HepG2 (cell line): ENCODE measurements around the gene SDC1. TPM values are rescaled to one million over a fixed set of nuclear protein-coding genes. Genes with fewer than 3 reads are reported as not detected.

Source experiments
- GRHL1 ChIP-seq: sonication (generic); formaldehyde crosslinking; conservative IDR thresholded peaks from 2 replicates; pipeline ENCODE4 v1.8.0; 2022; ENCODE audit warnings: missing genetic modification reagents
- HDAC2 ChIP-seq: sonication (generic); formaldehyde crosslinking; IDR thresholded peaks from 2 replicates; pipeline ENCODE4 v1.4.0; 2020; ENCODE audit warnings: missing genetic modification reagents
- HNRNPL ChIP-seq: fragments of 200-400 bp; formaldehyde crosslinking; IDR thresholded peaks from 2 replicates; pipeline ENCODE4 v1.6.1; 2017; ENCODE audit warnings: mild to moderate bottlenecking, low read depth, low read length
- KDM2A ChIP-seq: sonication (generic); formaldehyde crosslinking; IDR thresholded peaks from 2 replicates; pipeline ENCODE4 v1.4.0; 2020; ENCODE audit warnings: low read depth, missing genetic modification reagents, borderline replicate concordance
- KLF13 ChIP-seq: sonication (generic); formaldehyde crosslinking; IDR thresholded peaks from 2 replicates; pipeline ENCODE4 v1.4.0; 2020; ENCODE audit warnings: mild to moderate bottlenecking, missing genetic modification reagents
- MYC ChIP-seq: sonication (generic); formaldehyde crosslinking; IDR thresholded peaks from 2 replicates; pipeline ENCODE4 v1.9.0; 2021; ENCODE audit warnings: missing genetic modification reagents, borderline replicate concordance
- NRL ChIP-seq: sonication (generic); formaldehyde crosslinking; IDR thresholded peaks from 2 replicates; pipeline ENCODE4 v1.5.0; 2020; ENCODE audit warnings: missing genetic modification reagents, mild to moderate bottlenecking, moderate library complexity, borderline replicate concordance
- RARG ChIP-seq: sonication (generic); formaldehyde crosslinking; IDR thresholded peaks from 2 replicates; pipeline ENCODE4 v1.4.0; 2020; ENCODE audit warnings: low read depth, mild to moderate bottlenecking, missing genetic modification reagents
- SNAPC5 ChIP-seq: sonication (generic); formaldehyde crosslinking; IDR thresholded peaks from 2 replicates; pipeline ENCODE4 v1.8.1; 2023; ENCODE audit warnings: mild to moderate bottlenecking, missing genetic modification reagents, borderline replicate concordance
- SRSF1 ChIP-seq: fragments of 200-400 bp; formaldehyde crosslinking; optimal IDR thresholded peaks from 2 replicates; pipeline ENCODE3; 2017; ENCODE audit warnings: mild to moderate bottlenecking, low read depth, low read length, moderate library complexity
- TEF ChIP-seq: sonication (generic); formaldehyde crosslinking; IDR thresholded peaks from 2 replicates; pipeline ENCODE4 v1.5.0; 2020; ENCODE audit warnings: missing genetic modification reagents
- YEATS4 ChIP-seq: sonication (generic); formaldehyde crosslinking; IDR thresholded peaks from 2 replicates; pipeline ENCODE4 v1.4.0; 2020; ENCODE audit warnings: missing genetic modification reagents, borderline replicate concordance
- ZBTB10 ChIP-seq: sonication (generic); formaldehyde crosslinking; IDR thresholded peaks from 2 replicates; pipeline ENCODE4 v1.4.0; 2020; ENCODE audit warnings: missing genetic modification reagents, borderline replicate concordance
- ZBTB2 ChIP-seq: sonication (generic); formaldehyde crosslinking; IDR thresholded peaks from 2 replicates; pipeline ENCODE4 v1.8.0; 2022; ENCODE audit warnings: low read depth, missing genetic modification reagents
- ZNF180 ChIP-seq: sonication (generic); formaldehyde crosslinking; IDR thresholded peaks from 2 replicates; pipeline ENCODE4 v1.4.0; 2020; ENCODE audit warnings: low read depth, missing genetic modification reagents, borderline replicate concordance
- ZNF333 ChIP-seq: sonication (generic); formaldehyde crosslinking; IDR thresholded peaks from 2 replicates; pipeline ENCODE4 v1.4.0; 2020; ENCODE audit warnings: mild to moderate bottlenecking, missing genetic modification reagents, borderline replicate concordance
- ZNF710 ChIP-seq: sonication (generic); formaldehyde crosslinking; IDR thresholded peaks from 2 replicates; pipeline ENCODE4 v1.5.0; 2020; ENCODE audit warnings: mild to moderate bottlenecking, missing genetic modification reagents, borderline replicate concordance
- ZNF761 ChIP-seq: sonication (generic); formaldehyde crosslinking; conservative IDR thresholded peaks from 2 replicates; pipeline ENCODE4 v1.4.0; 2020; ENCODE audit warnings: mild to moderate bottlenecking, missing genetic modification reagents
- polyA plus RNA-seq, 8 experiments: library from polyadenylated mRNA; depleted of rRNA in 3 of 8; stranded (reverse) in 7 of 8; unstranded in 1 of 8; fragments of >200 nt; fragmentation: Illumina TruSeq in 4 of 8; extraction: Trizol in 4 of 8; gene quantifications; 2 replicates each; pipeline versions ENCODE4 v1.2.1 to v1.2.3, GENCODE V29; 2011 to 2016; ENCODE audit warnings: low read depth in 4 of 8, missing spikeins in 1 of 8, mixed read lengths in 1 of 8; ENCODE audit not compliant: insufficient read depth in 1 of 8
- total RNA-seq, 5 experiments: library from RNA; depleted of rRNA; stranded (reverse); fragments of >200 nt; fragmentation: Illumina TruSeq; extraction: Trizol; gene quantifications; 2 replicates each; pipeline ENCODE4 v1.2.3, GENCODE V29; 2016; ENCODE audit warnings: low read depth in 1 of 5

The SDC1 gene
- total and polyA plus RNA-seq, 2 of the 13 experiments (the other 11 are each of a cell fraction or from before 2014, with no cell fraction given), result 108 to 119 TPM

- TF ChIP-seq ZNF333 (CRISPR knock-in tag) (peak; percentile 71; the same call in 1 of the 2 replicates), SNAPC5 (no peak), TEF (CRISPR knock-in tag) (no peak), HNRNPL (0 out of 2 replicates have a peak, but pooled peaks have one; percentile 4), RARG (CRISPR knock-in tag) (no peak), MYC (CRISPR knock-in tag) (peak; percentile 15; the same call in 1 of the 2 replicates), ZNF180 (CRISPR knock-in tag) (no peak), SRSF1 (no peak), ZBTB2 (CRISPR knock-in tag) (no peak), KLF13 (CRISPR knock-in tag) (no peak), ZNF761 (CRISPR knock-in tag) (no peak), GRHL1 (CRISPR knock-in tag) (no peak), KDM2A (CRISPR knock-in tag) (0 out of 2 replicates have a peak, but pooled peaks have one; percentile 19), YEATS4 (CRISPR knock-in tag) (no peak), ZNF710 (CRISPR knock-in tag) (peak; percentile 32; the same call in 1 of the 2 replicates), HDAC2 (no peak), ZBTB10 (peak; percentile 27; the same call in 1 of the 2 replicates), NRL (CRISPR knock-in tag) (0 out of 2 replicates have a peak, but pooled peaks have one; percentile 34)
Measured at GRCh38 chr2:20216130-20217025, 8.6 kb downstream of the SDC1 start (continued).
